ENCODE measurements around the gene POLL.

GRCh38 chr10:101560298-101561067 is 27.6 kb downstream of the POLL start:
- TF ChIP-seq POLR2A (IDR thresholded peaks at IDR 0.05) (no peak), CTCF (IDR thresholded peaks at IDR 0.05) (no peak)
